IPS-NIHi7 (cell line): Measurements from ENCODE around the gene PNPLA5.
"Not testable (repeated sequence)": the region's sequence is repeated elsewhere in the genome, so short reads cannot be mapped to it uniquely, and the experiment has no call there.

Source experiments
- DNase-seq: peaks from one replicate; pipeline ENCODE4 v3.0.0; 2012; ENCODE audit warnings: mixed read lengths; ENCODE audit errors: extremely low spot score

The PNPLA5 gene

GRCh38 chr22:43881091-43882061 lies 10.4 kb downstream of the PNPLA5 start:
- DNase-seq = no peak

GRCh38 chr22:43880541-43880991 lies 11.2 kb downstream of the PNPLA5 start:
- no peak for DNase-seq

GRCh38 chr22:43879901-43880540 lies 11.8 kb downstream of the PNPLA5 start:
- no peak for DNase-seq

DNA sequence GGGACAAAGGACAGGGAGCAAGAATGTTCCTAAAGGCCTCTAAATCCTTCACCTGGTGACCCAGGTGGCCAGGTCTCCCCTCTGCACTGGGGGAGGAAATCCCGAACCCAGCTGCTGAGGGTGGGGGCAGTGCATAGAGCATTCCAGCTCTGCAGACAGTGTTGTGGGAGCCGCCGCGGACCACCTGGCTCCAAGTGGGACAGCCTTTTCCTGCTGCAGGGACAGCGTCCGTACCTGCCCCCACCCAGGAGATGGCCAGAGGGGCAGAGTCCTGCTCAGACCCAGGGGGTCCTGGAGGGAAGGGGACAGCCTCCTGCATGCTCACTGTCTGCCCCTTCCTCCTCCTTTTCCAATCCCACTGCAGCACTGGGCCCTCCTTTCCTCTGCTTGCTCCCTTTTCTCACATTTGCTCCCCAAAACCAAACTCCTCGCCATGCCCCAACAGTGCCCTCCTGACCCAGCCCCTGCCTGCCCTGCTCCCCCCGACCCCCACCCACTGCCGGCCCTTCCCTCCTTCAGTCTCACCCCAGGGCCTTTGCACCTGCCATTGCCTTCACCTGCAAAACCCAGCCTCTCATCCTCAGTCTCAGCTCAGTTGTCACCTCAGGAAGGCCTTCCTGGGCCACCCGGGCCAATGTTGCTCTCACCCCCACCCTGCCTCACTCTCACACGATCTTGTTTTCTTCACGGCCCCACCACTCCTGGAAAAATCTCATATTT lies 12.8 kb downstream of the PNPLA5 start:
- DNase-seq = no peak

GRCh38 chr22:43878079-43878795 lies 13.6 kb downstream of the PNPLA5 start:
- no peak for DNase-seq

DNA sequence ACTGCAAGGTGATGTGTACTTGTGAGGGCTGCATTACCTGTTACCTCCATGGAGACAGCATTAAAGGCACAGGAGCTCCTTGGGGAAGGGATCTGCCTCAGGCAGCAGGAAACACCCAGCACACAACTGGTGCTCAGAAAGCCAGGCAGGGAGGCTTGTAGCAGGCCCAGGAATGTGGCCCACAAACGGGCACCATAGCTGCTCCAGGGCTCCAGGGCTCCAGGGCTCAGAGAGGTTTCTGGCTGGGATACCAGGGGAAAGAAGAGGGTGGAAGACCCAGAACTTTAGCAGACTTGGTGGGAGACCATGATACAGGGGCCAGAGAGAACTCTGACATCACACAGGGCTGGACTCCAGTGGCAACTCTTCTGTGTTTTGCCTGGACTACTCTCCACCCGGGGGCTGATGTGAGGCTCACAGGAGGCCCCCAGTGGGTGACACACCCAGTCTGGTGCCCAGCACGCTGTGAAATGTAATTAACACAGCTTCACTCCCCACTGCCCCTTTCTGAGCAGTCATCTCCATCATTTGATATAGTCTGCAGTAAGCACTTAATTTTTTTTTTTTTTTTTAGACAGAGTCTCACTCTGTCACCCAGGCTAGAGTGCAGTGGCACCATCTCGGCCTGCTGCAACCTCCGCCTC lies 14.8 kb downstream of the PNPLA5 start:
- DNase-seq = no peak

DNA sequence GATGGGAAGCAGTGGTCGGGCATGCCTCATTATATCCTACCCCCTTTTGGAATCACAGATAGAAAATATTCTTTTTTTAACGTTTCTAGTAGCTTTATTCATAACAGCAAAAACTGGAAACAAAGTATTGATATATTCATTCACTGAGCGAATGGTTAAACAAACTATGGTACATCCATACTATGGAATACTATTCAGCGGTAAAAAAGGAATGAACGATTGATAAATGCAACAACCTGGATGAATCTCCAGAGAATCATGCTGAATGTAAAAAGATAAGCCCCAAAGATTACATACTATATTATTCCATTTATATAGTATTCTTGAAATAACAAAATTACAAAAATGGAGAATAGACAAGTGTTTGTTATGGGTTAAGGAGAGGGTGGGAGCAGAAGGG lies 22.0 kb downstream of the PNPLA5 start:
- no peak for DNase-seq

GRCh38 chr22:43869001-43869400 lies 22.8 kb downstream of the PNPLA5 start:
- DNase-seq = not testable (repeated sequence)

DNA sequence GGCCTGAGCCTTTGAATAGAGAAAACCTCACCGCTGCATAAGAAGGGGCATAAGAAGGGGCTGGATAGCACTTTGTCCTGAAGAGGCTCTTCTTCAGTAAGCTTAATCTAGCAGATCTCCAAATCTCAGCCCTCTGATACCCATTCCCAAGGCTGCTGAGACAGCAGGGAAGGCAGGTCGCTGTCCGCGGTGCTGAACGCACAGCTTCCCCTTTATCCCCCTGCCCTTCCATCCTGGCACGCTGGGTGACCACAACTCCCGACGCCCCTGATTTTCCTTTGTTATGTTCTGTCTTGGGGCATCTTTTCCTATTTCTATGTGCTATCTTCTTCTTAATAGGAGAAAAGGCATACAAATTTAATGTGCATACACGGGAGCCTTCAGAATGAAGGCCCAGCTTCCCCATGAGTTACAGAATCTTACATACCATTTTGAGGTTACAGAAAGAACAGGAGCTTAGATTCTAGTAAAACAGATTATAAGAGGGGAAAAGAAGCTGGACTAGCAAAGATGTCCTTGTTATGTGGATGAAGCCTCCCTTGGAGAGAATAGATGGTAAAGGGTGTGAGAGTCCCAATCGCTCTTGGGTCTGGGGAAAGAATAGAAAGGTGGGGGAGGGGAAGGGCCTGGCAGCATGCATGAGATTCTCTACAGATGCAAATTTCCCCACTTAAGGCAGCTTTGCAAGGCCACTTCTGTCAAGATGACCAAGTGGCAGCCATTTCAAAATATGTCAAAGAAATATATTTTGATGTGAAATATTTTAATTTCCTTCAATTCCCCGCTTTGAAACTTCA lies 23.8 kb downstream of the PNPLA5 start:
- DNase-seq = peak; percentile 89

GRCh38 chr22:43862882-43863202 lies 29.0 kb downstream of the PNPLA5 start:
- no peak for DNase-seq

DNA sequence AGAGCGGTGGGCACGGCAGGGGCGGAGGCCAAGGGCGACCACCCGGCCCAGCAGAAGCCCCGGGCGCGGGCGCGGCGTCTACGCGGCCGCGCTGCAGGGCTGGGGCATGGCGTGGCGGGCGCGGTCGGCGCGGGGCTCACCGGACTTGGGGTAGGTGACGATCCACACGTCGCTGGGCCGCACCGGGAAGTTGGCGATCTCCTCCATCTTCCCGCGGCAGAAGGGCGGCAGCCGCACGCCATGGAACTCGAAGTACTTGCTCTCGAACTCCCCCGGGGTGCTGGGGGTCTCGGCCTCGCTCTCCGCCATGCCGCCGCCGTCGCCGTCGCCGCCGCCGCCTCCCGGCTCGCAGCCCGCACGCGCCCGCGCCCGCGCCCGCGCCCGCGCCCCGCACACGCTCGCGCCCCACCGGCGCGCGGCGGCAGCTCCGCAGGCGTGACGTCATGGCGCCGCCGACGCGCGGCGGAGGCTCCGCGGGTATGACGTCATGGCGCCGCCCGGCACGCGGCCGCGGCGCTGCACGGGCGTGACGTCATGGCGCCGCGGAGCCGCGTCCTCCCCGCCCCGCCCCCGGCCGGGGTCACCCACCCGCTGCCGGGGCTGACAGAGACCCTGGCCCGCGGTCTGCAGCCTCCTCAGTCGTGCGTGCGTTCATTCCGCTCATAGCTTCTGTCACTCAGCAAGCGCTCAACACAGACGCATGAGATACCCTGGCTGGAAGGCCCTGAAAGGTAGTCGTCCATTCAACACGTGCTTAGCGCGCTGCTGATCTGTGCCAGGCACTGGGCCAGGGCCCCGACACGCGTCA lies 29.5 kb downstream of the PNPLA5 start, which contains the start of gene SULT4A1:
Gene SULT4A1 (minus strand): TSS at position 440 of the 808 bp plus-strand sequence. CDS start 131 bp downstream, at position 309.
- DNase-seq = peak; percentile 73

GRCh38 chr22:43861529-43861928 lies 30.3 kb downstream of the PNPLA5 start:
- DNase-seq = no peak

DNA sequence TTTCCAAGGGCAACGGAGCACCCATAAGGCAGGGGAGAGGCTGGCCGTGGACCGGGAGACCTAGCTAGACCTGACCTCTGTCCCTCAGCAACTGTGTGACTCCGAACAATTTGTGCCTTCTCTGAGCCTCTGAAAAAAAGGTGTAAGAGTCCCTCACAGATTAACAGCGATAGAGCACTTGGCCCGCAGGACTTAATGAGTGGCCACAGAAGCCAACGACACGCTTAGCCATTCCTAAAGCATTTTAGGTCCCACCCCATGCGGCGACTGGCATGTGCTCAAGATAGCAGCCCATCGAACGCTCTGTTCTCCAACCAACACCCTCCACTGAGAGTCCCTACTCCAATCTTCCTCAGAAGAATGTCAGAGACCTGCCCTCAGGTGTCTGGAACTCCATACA lies 31.0 kb downstream of the PNPLA5 start:
- no peak for DNase-seq

DNA sequence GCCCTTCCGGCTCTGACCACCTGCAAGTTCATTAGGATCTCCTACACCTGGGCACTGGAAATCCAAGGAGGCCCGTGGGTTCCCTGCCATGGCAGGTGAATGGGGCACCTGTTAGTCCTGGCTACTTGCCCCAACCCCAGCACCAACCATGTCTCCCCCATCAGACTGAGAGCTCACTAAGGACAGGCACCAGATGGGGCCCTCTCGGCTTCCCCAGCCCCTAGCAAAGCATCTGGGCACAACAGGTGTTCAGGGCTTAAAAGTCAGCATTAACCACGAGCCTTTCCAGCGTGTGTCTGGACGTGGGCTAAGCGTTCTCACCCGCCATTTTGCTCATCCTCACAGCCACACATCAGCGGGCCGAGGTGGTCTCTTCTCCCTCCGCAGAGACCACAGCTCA lies 31.7 kb downstream of the PNPLA5 start:
- no peak for DNase-seq

DNA sequence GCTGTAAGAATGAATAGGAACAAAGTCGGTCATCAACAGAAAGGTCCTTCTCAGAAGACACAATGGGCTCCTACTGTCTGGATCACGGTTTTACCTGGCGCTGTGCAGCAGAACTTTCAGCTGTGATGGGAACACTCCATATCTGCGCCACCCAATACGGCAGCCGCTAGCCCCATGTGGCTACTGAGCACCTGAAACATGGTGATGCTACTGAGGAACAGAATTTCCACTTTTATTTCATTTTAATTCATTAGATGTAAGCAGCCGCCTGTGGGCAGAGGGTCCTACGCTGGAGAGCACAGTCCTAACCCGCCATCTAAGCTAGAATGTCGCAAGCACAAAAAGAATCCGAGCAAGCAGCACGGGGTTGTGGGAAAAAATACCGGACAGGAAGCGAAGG lies 32.2 kb downstream of the PNPLA5 start:
- DNase-seq = no peak

DNA sequence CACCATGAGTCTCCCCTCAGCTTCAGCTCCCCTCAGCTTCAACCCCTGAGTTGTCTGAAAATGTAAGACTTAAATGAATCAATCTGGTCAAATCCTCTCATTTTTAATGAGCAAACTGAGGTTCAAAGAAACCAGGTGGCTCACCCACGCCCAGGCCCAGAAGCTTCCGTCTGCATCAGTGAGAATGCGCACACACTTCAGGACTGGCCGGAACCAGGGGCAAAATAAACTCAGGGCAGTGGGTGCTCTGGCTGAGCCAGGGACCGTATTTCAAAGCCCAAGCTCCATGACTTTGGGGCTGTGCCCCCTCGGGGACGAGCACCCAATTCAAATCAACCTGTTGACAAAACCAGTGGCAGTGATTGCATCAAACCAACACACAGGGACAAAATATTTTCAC lies 32.6 kb downstream of the PNPLA5 start:
- no peak for DNase-seq

- DNase-seq = no peak
Measured at GRCh38 chr22:43858156-43858895, 33.5 kb downstream of the PNPLA5 start.

- no peak for DNase-seq
Measured at GRCh38 chr22:43857367-43857766, 34.4 kb downstream of the PNPLA5 start.

GRCh38 chr22:43855431-43855830 lies 36.4 kb downstream of the PNPLA5 start:
- no peak for DNase-seq
